Gastroesophageal sphincter (tissue), 4 donors: Measurements from ENCODE around the gene SLC22A12. TPM values are rescaled to one million over a fixed set of nuclear protein-coding genes. Genes with fewer than 3 reads are reported as not detected.

Experiments used
- ATAC-seq: fragments of 150-250 bp; one replicate; pipeline ENCODE4 v1.9.1; 2016; ENCODE audit warnings: mild to moderate bottlenecking, moderate library complexity
- H3K27ac ChIP-seq, 4 donors: fragments of 200-600 bp; sonication (generic) in 3 of 4; 1 replicate in 3 of 4; 2 replicates in 1 of 4; pipeline ENCODE4 v1.5.1; 2016 to 2019
- H3K27me3 ChIP-seq: fragments of 200-600 bp; sonication (generic); one replicate; pipeline ENCODE4 v1.5.1; 2019
- H3K36me3 ChIP-seq, 2 donors: fragments of 200-600 bp; sonication (generic); one replicate each; pipeline ENCODE4 v1.5.1; 2019; ENCODE audit warnings: control low read depth in 1 of 2
- H3K4me1 ChIP-seq, 3 donors: fragments of 200-600 bp; sonication (generic); 1 replicate in 2 of 3; 2 replicates in 1 of 3; pipeline ENCODE4 v1.5.1; 2016 to 2019; ENCODE audit warnings: control low read depth in 2 of 3
- H3K4me3 ChIP-seq, 2 donors: fragments of 200-600 bp; sonication (generic); one replicate each; pipeline ENCODE4 v1.5.1; 2019; ENCODE audit warnings: mild to moderate bottlenecking in 1 of 2, moderate library complexity in 1 of 2
- H3K9me3 ChIP-seq, 3 donors: fragments of 200-600 bp; sonication (generic); one replicate each; pipeline ENCODE4 v1.5.1; 2017 to 2019; ENCODE audit warnings: control low read depth in 2 of 3
- CTCF ChIP-seq, 4 experiments: fragments of 200-600 bp in 2 of 4; fragments of 450-650 bp in 2 of 4; sonication (generic) in 1 of 4; IDR thresholded peaks; one replicate each; pipeline ENCODE4 v1.5.1; 2017 to 2019; ENCODE audit warnings: antibody characterized with exemption in 4 of 4, mild to moderate bottlenecking in 2 of 4, moderate library complexity in 2 of 4
- EP300 ChIP-seq: sonication (generic); formaldehyde crosslinking; IDR thresholded peaks from one replicate; pipeline ENCODE4 v1.6.1; 2017; ENCODE audit warnings: antibody characterized with exemption, mild to moderate bottlenecking
- POLR2A ChIP-seq, 2 donors: fragments of 450-650 bp; IDR thresholded peaks; one replicate each; pipeline ENCODE4 v1.6.1; 2017; ENCODE audit warnings: antibody characterized with exemption in 2 of 2, mild to moderate bottlenecking in 2 of 2, moderate library complexity in 1 of 2
- POLR2AphosphoS5 ChIP-seq: sonication (generic); formaldehyde crosslinking; IDR thresholded peaks from one replicate; pipeline ENCODE4 v1.6.1; 2017; ENCODE audit warnings: antibody characterized with exemption
- WGBS, 2 donors: methylation state at CpG; one replicate each; pipeline ENCODE4 v1.1.5; 2018; ENCODE audit warnings: low coverage in 1 of 2; 5-methylcytosine and 5-hydroxymethylcytosine counted together
- total RNA-seq, 4 donors: library from RNA; depleted of rRNA; stranded (reverse); fragments of >200 nt; gene quantifications; one replicate each; pipeline ENCODE4 v1.1.0, GENCODE V29; 2016

SLC22A12 gene
- total RNA-seq, 4 donors from 2014 or later: not detected

GRCh38 chr11:64608636-64609035 lies 17.6 kb downstream of the SLC22A12 start:
- Histone ChIP-seq H3K27me3 (peaks cover 14% of the 10 kb centered on the region), H3K4me3 (no peak overlapping the region), H3K9me3 (no peaks in the 10 kb centered on the region), H3K4me1 (peaks cover 0 to 12% (median 4%) of the 10 kb centered on the region in 3 donors), H3K36me3 (no peaks in the 10 kb centered on the region), H3K27ac (no peak overlapping the region)
- no peak for ATAC-seq
- TF ChIP-seq CTCF (IDR thresholded peaks at IDR 0.05) (no peak), POLR2AphosphoS5 (no peak), POLR2A (IDR thresholded peaks at IDR 0.05) (no peak), EP300 (no peak)
- 71 to 84% methylated on average over 5 to 11 of the region's 12 CpGs for WGBS, 2 donors

- H3K27me3 ChIP-seq: peaks cover 14% of the 10 kb centered on the region
- H3K27ac ChIP-seq: no peak overlapping the region
- no peak for TF ChIP-seq CTCF (IDR thresholded peaks at IDR 0.05)
- no peaks in the 10 kb centered on the region for H3K9me3 ChIP-seq
- peaks cover 0 to 12% (median 4%) of the 10 kb centered on the region in 3 donors for H3K4me1 ChIP-seq
- WGBS, 2 donors: 81% methylated on average over 4 of the region's 5 CpGs; no CpG with 5 or more reads in 1 of the 2 donors
- no peaks in the 10 kb centered on the region for H3K36me3 ChIP-seq
- H3K4me3 ChIP-seq: no peak overlapping the region
- no peak for ATAC-seq
These were observed 18.5 kb downstream of the SLC22A12 start for GRCh38 chr11:64609436-64610047.

GRCh38 chr11:64610596-64610995 lies 19.6 kb downstream of the SLC22A12 start:
- no peaks in the 10 kb centered on the region for H3K36me3 ChIP-seq
- peaks cover 14% of the 10 kb centered on the region for H3K27me3 ChIP-seq
- H3K9me3 ChIP-seq: no peaks in the 10 kb centered on the region
- no peak for ATAC-seq
- TF ChIP-seq POLR2AphosphoS5 (no peak), EP300 (no peak), POLR2A (IDR thresholded peaks at IDR 0.05) (no peak), CTCF (IDR thresholded peaks at IDR 0.05) (no peak)
- no CpG with 5 or more reads among the region's 3 CpGs for WGBS, 2 donors
- H3K4me3 ChIP-seq: no peak overlapping the region
- H3K27ac ChIP-seq: no peak overlapping the region
- peaks cover 0 to 12% (median 4%) of the 10 kb centered on the region in 3 donors for H3K4me1 ChIP-seq

GRCh38 chr11:64611176-64611575 lies 20.2 kb downstream of the SLC22A12 start:
- ATAC-seq: no peak
- TF ChIP-seq POLR2A (IDR thresholded peaks at IDR 0.05) (no peak), EP300 (no peak), CTCF (IDR thresholded peaks at IDR 0.05) (no peak), POLR2AphosphoS5 (no peak)
- no peak overlapping the region for H3K27ac ChIP-seq
- H3K4me3 ChIP-seq: no peak overlapping the region
- H3K27me3 ChIP-seq: peaks cover 12% of the 10 kb centered on the region
- H3K4me1 ChIP-seq: peaks cover 0 to 12% (median 4%) of the 10 kb centered on the region in 3 donors
- no peaks in the 10 kb centered on the region for H3K36me3 ChIP-seq
- no peaks in the 10 kb centered on the region for H3K9me3 ChIP-seq
- 80% methylated on average over 1 of the region's 2 CpGs; no CpG with 5 or more reads in 1 of the 2 donors for WGBS, 2 donors

DNA sequence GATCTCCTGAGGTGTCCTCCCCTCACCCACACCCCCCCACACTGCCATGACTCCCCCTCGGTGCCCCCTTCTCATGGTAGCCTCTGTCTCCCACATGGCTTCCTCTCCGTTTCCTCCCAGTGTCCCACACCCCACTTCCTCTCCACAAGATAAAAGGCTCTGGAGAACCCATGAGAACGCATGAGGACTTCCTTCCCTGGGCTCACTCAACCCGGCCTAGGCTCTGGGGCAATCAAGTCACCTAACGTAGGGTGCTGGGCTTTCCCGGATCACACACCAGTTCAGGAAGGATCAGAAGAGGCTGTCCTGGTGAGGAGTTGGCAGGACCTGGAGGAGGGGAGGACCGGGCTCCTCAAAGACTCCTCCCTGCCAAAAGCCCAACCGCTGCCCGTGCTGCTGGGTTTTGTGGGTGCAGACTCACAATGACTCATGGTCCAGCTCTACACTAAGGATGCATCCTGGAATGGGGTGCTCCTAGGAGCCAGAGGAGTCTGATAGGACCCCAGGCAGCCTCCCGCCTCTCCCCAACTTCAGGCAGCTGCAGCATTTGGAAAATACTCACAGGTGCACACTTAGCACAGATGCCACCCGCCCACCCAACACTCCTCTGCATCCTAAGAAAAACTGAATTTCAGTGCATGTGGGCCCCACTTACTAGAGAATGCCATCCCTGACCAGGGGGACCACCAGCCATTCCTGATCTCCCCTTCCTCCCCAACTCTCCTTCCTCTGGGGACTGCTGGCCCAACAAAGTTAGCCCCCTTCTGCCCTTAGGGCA lies 21.0 kb downstream of the SLC22A12 start:
- 74 to 83% methylated on average over 2 to 3 of the region's 11 CpGs for WGBS, 2 donors

More for the DNA sequence above, 21.0 kb downstream of the SLC22A12 start:
- no peak for TF ChIP-seq POLR2A (IDR thresholded peaks at IDR 0.05)
- TF ChIP-seq EP300: no peak
- TF ChIP-seq CTCF (IDR thresholded peaks at IDR 0.05): no peak
- no peak for TF ChIP-seq POLR2AphosphoS5
- Histone ChIP-seq H3K27ac (no peak overlapping the region), H3K27me3 (peaks cover 7% of the 10 kb centered on the region), H3K36me3 (no peaks in the 10 kb centered on the region), H3K4me3 (no peak overlapping the region), H3K9me3 (no peaks in the 10 kb centered on the region), H3K4me1 (peaks cover 0 to 12% (median 4%) of the 10 kb centered on the region in 3 donors)
- no peak for ATAC-seq
